PC-9 (cell line): Measurements from ENCODE around the gene P2RX6.

Experiments
- EZH2 ChIP-seq: fragments of 200-600 bp; sonication (generic); IDR thresholded peaks from 2 replicates; pipeline ENCODE4 v1.8.0; 2017; ENCODE audit warnings: antibody characterized with exemption, low read depth
- TF ChIP-seq, protein P1 (sequence below): fragments of 200-600 bp; sonication (generic); conservative IDR thresholded peaks from 2 replicates; pipeline ENCODE4 v1.6.1; 2017; ENCODE audit warnings: mixed run types, antibody characterized with exemption, mild to moderate bottlenecking, moderate library complexity

DNA sequence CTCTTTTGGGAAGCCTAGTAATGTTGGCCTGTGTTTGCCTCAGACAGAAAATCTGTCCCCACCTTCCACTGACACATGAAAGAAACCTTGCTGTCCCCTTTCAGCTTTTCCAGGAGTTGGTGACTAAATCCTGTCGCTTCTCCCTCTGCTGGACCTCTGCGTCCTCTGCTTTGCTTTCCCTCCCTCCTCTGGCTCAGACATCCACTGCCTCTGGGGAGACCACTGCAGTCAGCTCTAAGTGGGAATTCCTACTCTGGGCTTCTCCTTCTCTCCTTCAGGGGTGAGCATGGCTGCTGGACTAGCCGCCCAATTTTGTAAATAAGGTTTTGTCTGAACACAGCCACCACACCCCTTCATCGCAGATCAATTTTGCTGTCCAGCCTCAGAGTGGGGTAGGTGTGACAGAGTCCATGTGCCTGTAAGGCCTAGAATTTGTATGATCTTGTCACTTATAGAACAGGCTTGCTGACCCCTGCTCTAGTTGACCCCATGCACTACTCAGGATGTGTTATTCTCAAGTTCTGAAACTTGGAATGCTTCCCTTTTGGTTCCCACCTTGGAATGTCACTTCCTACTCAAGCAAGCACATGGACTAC is 53.8 kb downstream of the P2RX6 start:
- TF ChIP-seq, protein P1, sequence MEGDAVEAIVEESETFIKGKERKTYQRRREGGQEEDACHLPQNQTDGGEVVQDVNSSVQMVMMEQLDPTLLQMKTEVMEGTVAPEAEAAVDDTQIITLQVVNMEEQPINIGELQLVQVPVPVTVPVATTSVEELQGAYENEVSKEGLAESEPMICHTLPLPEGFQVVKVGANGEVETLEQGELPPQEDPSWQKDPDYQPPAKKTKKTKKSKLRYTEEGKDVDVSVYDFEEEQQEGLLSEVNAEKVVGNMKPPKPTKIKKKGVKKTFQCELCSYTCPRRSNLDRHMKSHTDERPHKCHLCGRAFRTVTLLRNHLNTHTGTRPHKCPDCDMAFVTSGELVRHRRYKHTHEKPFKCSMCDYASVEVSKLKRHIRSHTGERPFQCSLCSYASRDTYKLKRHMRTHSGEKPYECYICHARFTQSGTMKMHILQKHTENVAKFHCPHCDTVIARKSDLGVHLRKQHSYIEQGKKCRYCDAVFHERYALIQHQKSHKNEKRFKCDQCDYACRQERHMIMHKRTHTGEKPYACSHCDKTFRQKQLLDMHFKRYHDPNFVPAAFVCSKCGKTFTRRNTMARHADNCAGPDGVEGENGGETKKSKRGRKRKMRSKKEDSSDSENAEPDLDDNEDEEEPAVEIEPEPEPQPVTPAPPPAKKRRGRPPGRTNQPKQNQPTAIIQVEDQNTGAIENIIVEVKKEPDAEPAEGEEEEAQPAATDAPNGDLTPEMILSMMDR, result no peak
- no peak for TF ChIP-seq EZH2
